DMS153 (cell line): ENCODE data around the gene CTLA4.

Source experiments
- DNase-seq: peaks from one replicate; lab custom pipeline; 2025; lab: John Stamatoyannopoulos, UW

CTLA4 gene

DNA sequence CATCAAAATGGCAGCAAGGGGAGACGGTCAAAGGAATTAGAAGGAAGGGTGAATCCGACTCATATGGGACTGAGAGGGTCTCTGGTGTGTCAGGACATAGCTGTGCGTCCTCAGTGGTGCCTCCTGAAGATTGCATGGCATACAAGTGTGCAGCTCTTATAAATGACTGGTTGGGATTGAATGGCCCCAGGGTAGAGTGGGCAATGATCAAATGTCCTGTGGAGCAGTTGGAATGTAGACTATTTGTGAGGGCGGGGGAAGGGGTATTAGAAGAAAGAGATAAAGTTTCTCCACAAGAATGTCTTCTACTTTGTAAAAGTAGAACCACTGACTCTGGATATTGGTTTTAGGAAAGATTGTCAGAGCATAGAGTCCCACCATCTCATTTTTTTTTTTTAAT lies 24.6 kb downstream of the CTLA4 start:
- DNase-seq = no peak

DNA sequence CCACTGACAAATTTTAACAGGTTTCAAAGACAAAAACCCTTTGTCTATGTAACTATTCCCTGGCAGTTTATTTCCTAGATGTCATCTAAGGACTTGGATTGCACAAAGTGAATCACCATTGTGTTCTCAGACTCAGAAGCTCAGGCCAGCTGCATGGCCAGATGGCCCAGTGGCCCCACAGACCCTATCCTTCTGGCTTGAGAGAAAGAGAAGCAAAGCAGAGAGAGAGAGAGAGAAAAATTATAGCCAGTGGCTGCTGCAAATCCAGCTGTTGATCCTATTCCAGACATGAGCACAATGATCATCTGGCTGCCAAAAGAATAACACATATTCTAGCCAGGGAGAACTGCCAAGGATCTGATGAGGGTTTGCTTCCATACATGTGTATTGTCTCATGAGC lies 25.8 kb downstream of the CTLA4 start:
- no peak for DNase-seq

DNA sequence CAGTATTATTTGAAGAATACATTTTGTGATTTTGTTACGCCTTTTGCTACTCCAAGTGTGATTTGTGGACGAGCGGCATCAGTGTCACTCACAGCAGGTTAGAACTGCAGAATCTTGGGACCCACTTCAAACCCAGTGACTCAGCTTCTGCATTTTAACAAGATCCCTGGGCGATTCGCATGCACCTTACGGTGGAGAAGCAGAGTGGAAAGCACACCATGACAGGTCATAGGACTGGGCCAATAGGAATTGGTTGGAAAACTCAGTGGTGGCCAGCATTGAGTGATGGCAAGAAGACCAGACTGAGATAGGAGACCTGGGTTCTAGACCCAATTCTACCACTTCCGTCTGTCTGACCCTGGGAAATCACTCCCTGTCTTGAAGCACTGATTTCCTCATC lies 26.3 kb downstream of the CTLA4 start:
- DNase-seq = no peak

DNA sequence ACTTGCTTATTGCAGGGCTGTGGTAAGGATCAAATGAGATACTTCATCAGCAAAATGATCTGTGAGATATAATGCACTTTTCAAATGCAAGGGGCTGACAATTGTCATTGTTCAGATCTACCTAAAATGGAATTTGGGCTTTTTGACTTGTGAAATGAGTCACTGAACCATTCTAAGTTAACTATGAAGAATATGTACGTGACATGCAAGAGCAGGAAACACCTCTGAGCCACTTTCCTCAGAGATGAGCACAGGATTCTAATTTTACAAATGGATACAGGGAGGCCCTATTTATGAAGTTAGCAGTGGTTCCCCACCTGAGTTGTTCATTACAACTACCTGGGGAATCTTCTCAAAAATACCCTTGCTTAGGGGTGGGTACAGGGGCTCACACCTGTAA lies 26.7 kb downstream of the CTLA4 start:
- DNase-seq = no peak

DNA sequence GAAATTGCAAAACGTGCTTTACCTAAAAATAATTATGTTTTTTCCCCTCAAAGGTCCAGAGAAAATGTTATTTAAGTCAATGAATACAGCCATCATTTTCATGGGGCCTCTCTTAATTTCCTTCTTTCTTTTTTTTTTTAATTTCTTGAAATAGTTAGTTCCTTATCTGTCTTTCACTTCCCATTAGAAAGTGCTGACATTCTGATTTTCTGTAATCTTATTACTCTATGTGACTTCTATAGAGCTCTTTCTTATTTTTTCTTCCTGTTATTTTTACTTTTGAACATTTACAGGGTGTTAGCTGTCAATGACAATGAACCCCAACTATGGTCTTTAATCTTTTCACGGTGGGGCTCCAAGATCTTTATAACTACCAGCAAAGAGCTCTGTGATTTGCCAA lies 30.0 kb downstream of the CTLA4 start:
- no peak for DNase-seq

DNA sequence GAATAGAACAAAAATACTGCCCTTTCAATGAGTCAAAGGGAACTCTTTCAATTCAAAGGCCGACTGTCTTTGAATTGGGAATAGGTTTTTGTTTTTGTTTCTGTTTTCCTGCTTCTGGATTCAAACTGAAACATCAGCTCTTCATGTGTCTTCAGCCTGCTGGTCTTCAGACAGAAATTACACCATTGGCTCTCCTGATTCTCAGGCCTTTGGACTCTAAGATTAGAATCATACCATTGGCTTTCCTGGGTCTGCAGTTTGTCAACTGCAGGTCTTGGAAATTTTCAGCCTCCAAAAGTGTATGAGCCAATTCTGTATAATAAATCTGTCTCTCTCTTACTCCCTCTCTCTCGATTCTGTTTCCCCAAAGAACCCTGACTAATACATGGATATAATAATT lies 31.1 kb downstream of the CTLA4 start:
- no peak for DNase-seq

DNA sequence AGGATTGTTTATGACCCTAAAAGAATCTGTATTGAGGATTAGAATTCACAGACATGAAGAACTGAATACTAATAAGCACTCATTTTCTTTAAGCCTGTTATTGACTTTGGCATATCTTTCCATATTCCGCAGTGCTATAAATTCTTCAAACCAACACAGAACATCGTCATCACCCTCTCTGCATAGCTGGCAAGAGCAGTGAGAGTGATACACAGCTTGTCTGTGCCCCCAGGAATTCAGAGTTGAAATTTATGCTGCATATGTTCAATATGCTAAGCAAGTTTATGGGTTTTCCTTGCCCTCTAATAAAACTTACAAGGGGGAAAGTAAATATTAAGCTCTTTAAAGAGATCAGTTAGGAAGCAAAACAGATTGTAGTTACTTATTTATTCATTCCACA lies 32.7 kb downstream of the CTLA4 start:
- no peak for DNase-seq

DNA sequence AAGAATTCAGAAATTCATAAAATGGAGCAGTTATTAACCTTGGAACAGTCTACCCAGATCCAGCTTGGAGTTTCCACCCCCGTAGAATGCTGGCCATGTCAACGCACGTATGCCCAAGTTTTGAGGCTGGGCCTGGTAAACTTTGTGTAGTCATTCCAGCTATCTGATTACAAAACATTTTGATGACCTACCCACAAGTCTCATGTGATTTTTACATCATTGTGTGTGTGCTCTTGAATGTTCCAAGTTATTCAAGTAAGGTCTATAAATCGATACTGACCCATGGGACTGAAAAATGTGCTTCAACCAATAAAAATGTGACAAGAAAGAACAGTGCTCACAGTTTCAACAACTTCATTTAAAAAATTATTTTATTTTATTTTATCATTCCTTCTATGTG lies 36.5 kb downstream of the CTLA4 start:
- no peak for DNase-seq

DNA sequence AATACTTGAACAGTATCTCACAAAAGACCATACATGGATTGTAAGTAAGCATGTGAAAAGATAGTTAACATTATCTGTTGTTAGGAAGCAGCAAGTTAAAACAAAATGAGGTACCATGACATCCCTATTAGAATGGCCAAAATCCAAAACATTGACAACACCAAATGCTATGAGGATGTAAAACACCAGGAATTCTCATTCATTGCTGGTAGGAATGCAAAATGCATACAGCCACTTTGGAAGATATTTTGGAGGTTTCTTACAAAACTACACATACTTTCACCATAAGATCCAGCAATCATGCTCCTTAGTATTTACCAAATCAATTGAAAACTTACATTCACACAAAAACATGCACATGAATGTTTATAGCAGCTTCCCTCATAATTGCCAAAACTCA lies 38.1 kb downstream of the CTLA4 start:
- no peak for DNase-seq

DNA sequence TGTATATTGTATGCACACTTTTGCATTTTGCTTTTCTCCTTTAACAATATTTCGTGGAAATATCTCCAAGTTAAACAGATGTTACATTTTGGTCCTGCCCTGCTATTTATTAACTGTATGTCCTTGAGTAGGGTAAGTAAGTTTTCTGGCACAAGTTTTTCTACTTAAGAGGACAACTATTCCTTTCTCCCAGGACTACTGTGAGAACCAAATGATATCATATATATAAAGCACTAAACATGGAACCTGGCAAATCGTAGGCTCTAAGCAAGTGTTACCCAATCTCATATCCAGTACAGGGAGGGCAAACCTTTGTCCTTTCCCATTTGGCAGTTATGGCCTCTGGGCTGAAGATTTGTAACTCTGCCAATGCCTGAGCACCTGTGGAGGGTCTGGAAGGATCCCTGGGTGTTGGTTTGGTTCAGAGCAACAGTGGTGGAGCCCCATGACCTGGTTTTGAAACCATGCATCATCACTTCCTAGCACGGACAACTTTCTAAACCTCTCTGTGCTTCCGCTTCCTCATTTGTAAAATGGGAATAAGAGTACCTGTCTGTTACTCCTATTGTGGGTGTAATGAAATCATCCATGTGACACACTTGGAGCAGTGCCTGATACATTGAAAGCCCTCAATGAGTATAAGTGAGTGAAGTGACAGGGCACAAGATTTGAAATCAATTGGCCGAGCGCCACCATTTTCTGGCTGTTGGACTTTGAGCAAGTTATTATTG lies 40.7 kb downstream of the CTLA4 start:
- DNase-seq = no peak

DNA sequence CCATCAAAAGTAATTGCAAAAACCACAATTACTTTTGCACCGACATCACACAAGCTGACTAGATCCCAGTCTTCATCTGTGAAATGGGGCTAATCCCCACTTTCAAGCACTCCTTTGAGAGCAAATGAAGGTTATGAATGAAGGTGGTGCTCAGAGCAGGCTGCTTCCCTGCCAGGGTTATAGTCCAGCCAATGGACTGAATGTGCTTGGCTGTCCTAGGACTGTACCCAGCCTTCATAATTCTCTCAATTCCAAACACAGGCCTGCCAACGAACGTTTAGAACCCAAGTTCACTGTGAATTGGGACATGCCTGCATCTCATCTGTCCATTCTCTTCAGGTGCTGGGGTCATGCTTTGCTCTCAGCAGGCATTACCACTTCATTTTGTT lies 41.2 kb downstream of the CTLA4 start:
- DNase-seq = no peak

DNA sequence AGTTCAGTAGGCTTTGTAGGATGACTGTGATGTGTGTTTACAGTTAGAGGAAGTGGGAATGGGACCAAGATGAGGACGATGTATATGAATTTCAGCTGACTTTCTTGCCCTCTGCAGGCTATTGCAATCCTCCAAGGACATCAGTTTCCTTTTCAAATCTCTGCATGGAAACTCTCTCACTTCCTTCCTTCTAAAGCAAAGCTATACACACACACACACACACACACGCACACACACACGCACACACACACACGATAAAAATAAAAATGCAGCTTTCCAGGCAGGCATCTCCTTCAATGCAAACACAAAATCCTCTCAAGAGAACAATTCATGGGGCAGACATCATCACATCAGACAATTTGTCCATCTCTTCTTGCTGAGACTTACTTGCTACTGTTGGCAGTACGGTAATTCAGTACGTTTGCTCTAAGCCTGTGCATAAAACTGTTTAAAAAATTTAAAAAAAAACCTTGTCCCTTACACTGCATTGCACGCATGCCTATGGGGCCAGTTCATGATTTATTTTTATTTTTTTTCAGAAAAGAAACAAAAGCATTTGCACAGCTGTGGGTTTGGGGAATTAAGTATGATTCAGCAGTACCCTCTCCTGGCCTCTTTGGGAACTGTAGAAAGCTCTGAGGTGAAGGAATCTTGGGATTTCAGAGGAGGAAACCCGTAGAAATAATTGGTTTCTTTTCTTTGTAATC lies 41.8 kb downstream of the CTLA4 start:
- no peak for DNase-seq

DNA sequence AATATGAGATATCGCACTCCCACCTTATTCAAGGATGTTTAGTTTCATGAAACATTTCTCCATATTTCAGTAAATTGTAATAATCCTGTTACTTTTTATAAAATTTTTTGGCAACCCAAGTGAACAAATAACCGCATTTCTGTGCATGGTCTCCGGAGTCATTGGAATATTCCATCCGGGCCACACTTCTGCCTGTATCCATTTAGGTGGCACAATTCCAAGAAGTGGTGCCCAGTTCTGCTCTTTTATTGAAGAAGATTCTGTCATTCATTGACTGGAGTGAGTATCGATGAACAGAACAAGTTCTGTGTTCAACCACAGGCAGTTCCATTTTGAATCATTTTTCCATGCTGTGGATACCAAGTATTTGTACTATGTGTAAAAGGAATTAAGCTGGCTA lies 42.4 kb downstream of the CTLA4 start:
- no peak for DNase-seq

DNA sequence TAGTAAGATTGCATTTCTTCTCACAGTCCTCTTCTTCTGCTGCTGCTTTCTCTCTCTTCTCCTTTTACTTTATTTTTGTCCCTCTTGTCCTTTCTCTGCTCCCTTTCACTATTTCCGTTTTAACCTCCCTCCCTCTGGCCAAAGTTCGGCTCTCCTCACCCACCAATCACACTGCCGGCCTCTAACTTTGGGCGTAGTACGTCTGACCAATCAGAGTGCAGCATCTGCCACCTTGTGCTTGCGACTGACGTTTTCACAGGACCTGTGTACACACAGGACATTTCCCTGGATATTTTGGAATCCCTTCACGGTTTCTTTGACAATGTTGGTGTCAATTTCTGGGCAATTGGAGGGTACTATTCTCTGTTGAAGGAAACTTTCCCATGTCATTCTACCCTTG lies 46.4 kb downstream of the CTLA4 start:
- DNase-seq = no peak

DNA sequence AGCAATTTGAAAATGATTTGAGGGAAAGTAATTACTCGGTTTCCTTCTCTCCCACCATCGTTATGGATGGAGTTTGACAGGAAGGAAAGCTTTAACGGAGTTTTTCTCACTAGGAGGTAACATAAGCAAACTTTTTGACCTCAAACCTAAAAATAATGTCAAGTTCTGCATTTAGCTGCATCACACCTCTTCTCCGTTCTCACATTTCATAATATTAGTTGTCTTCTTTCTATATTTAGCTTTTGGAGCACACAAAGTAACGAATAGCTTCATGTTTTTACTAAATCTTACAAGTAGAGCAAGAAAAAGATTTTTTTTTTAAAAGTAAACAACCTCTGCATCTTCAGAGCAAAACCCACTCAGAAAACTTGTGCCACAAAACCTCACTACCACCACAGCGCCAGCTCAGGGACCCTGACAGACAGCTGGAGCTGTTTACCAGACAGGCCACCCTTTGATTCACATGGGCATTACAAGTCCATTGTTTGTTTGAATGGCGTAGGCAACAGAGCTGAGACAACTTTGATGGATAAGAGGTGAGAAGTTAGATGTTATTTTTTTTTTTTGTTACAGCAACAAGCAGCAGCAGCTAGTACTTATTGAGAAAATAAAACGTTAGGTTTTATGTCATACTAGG lies 47.1 kb downstream of the CTLA4 start:
- no peak for DNase-seq

DNA sequence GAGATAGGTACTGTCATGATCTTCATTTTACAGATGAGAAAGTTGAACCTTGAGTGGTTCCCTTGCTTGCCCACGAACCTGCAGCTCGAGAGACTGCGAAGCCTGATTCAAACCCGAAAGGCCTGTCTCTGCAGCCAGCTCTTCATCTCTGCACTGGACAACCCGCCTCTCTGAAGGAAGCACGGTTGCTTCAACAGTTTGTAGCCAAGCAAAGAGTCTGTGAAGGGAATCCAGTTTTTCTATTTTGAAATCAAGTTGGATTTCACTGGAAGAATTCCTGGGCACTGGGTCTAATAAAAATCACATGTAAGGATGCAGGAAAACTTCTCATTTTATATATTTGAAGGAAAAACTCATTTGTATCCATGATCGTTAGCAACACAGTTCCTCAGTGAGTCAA lies 47.7 kb downstream of the CTLA4 start:
- no peak for DNase-seq

DNA sequence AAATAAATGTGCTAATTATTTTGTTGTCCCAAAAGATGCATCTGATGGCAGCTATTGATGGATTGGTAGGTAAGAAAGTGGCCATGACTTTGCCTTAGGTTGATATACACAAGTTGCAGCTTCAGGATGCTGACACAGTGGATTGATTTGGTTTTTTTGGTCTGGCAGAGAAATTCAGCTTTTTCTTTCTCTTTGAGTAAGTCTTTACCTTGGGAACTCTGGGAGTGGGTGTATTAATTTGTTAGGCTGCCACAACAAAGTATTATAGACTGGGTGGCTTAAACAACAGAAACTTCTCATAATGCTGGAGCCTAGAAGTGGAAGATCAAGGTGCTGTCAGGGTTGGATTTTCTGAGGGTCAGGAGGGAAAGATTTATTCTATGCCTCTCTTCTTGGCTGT lies 49.2 kb downstream of the CTLA4 start:
- DNase-seq = no peak

DNA sequence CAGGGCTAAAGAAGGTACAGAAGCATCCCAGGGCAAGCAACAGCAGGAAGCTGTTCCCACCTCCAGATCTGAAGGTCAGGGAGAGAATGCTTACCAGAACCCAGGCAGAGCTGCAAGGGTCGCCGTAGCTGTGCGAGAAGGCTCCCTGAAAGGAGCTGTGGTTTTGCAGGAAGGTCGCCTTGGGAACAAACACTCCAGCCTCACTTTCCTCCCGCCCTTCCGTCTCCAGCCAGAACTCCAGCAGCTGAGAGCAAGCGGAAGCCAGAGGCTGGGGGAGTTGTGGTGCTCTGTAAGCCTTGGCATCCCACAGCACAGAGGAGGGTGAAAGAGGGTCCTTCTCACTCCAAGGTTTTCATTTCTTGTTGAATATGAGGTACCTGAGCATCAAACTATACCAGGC lies 50.7 kb downstream of the CTLA4 start:
- no peak for DNase-seq

DNA sequence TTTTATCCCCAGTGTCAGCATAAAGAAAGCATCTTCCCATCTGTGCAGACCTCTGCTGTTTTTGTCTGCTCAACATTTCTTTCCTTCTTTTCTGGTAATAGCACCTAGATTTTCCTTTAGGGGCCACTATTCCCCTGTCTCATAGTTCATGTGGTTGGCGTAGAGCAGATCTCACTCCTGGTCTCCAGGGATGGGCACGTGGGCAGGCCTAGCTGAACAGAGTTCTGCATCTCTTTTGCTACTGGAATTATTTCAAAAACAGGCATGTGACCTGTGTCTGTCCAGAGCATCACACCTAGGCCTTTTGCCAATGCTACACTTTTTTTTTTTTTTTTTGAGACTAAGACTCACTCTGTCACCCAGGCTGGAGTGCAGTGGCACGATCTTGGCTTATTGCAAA lies 51.3 kb downstream of the CTLA4 start:
- DNase-seq = no peak
